Thyroid gland (tissue), 4 donors: ENCODE results near the gene PADI2.

Experiments
- CTCF ChIP-seq, 6 experiments: fragments of 200-600 bp in 3 of 6; fragments of 450-650 bp in 3 of 6; sonication (generic) in 3 of 6; IDR thresholded peaks; one replicate each; pipeline ENCODE4 v1.5.1; 2016 to 2019; ENCODE audit warnings: antibody characterized with exemption in 6 of 6, mild to moderate bottlenecking in 2 of 6, inconsistent platforms in 1 of 6, moderate library complexity in 1 of 6
- POLR2A ChIP-seq, 2 donors: fragments of 450-650 bp; IDR thresholded peaks; one replicate each; pipeline ENCODE4 v1.6.1; 2017; ENCODE audit warnings: antibody characterized with exemption in 2 of 2, mild to moderate bottlenecking in 2 of 2, moderate library complexity in 1 of 2

GRCh38 chr1:17145648-17146047 lies 26.4 kb upstream of the PADI2 start:
- TF ChIP-seq CTCF (IDR thresholded peaks at IDR 0.05) (no peak), POLR2A (IDR thresholded peaks at IDR 0.05) (no peak)
